Activated CD4-positive, CD25-positive, alpha-beta regulatory T cell treated with anti-CD3 and anti-CD28 coated beads, Interleukin-2, amount 50 U/mL, for 24 hours (primary cell): ENCODE results near the gene IFNLR1.
A peak's percentile ranks its signal among the peaks of the same experiment; 100 is the strongest.

ENCODE experiments used
- ATAC-seq, 2 donors: fragments of 150-1000 bp; cut with Tn5 transposase; one replicate each; pipeline ENCODE4 v1.10.0; 2021; ENCODE audit warnings: mild to moderate bottlenecking in 1 of 2, moderate library complexity in 1 of 2

Gene IFNLR1

DNA sequence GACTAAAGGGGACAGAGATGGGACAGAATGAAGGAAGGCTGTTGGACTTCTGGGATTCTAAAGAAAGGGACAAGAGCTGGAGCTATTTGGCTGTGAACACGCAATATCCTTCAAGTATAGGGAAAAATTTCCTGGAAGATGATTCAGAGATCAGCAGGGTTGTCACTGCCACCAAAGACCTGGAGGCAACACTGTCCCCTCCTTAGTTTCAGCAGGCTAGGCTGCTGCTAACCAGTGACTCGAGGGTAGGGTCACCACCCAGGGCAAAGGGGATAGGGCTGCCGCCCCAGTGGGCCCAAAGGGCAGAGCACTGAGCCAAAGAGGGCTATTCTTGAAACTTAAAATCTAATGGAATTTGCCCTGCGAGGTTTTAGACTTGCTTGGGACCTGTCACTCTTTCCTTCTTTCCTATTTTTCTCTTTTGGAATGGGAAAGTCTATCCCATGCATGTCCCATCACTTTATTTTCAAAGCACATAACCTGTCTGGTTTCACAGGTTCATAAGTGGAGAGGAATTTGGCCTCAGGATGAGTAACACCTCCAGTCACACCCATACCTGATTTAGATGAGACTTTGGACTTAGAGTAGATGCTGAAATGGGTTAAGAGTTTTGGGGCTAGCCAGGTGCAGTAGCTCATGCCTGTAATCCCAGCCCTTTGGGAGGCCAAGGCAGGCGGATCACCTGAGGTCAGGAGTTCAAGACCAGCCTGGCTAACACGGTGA, 11.9 kb downstream of the IFNLR1 start:
- no peak for ATAC-seq

DNA sequence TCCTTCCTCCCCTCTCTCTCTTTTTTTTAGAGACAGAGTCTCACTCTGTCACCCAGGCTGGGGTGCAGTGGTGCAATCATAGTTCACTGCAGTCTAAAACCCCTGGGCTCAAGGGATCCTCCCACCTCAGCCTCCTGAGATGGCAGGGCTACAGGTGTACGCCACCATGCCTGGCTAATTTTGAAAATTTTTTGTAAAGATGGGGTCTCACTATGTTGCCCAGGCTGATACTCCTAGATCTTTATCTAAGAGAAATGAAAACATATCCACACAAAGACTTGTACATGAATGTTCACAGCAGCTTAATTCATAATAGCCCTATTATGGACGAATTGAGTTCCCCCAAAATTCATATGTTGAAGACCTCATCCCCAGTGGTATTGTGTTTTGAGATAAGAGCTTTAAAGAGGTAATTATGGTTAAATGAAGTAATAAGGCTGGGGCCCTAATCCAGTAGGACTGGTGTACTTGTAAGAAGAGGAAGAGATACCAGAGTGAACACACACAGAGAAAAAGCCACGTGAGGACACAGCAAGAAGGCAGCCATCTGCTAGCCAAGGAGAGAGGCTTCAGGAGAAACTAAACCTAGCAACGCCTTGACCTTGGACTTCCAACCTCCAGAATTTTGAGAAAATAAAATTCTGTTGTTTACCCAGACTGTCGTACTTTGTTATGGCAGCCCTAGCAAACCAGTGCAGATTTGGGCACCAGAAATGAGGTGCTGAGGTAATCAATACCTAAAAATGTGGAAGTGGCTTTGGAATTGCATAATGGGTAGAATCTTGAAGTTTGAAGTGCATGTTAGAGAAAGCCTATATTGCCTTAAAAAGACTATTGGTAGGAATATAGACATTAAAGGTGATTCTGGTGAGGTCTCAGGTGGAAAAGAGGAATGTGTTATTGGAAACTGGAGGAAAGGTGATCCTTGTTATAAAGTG, 13.2 kb downstream of the IFNLR1 start:
- no peak for ATAC-seq

DNA sequence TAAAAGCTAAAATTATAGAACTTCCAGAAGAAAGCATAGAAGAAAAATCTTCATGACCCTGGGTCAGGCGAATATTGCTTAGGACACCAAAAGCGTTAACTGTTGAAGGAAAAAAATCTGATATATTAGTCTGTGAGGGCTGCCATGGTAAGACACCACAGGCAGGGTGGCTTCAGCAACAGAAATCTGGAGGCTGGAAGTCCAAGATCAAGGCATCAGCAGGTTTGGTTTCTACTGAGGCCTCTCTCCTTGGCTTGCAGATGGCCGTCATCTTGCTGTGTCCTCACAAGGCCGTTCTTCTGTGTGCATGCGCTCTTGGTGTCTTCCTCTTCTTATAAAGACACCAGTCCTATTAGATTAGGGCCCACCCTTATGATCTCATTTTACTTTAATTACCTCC, 14.5 kb downstream of the IFNLR1 start:
- no peak for ATAC-seq

GRCh38 chr1:24169286-24169685, 17.8 kb downstream of the IFNLR1 start:
- ATAC-seq: no peak

GRCh38 chr1:24168245-24168644, 18.8 kb downstream of the IFNLR1 start:
- ATAC-seq: no peak

GRCh38 chr1:24167008-24167407, 20.1 kb downstream of the IFNLR1 start:
- ATAC-seq: no peak

- ATAC-seq: no peak
Observed at GRCh38 chr1:24165500-24165899, 21.6 kb downstream of the IFNLR1 start.

GRCh38 chr1:24164004-24164403, 23.1 kb downstream of the IFNLR1 start:
- no peak for ATAC-seq

GRCh38 chr1:24162201-24162600, 24.9 kb downstream of the IFNLR1 start:
- ATAC-seq: no peak

DNA sequence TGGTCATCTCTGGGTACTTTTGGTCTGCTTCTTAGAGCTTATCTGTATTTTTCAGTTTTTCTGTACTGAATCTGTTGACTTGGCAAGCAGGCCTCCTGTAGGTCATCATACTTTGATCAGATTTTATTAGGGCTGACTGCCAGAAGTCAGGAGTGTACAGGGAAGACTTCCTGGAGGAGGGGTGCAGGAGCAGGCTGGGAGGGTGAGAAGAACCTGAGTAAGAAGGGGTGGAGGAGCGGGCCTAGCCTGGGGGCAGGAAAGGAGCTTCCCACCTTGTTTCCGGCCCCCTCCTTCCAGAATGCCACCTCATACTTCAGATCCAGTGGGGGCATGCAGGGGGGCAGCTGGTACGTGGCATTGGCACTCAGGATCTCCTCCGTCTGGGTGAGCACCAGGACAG, 25.8 kb downstream of the IFNLR1 start:
- no peak for ATAC-seq

GRCh38 chr1:24159366-24159765, 27.7 kb downstream of the IFNLR1 start:
- no peak for ATAC-seq

- no peak for ATAC-seq
Observed at GRCh38 chr1:24157918-24158481, 29.1 kb downstream of the IFNLR1 start.

- ATAC-seq: no peak
Observed at GRCh38 chr1:24156542-24157260, 30.4 kb downstream of the IFNLR1 start.

GRCh38 chr1:24155011-24155782, 31.9 kb downstream of the IFNLR1 start:
- no peak for ATAC-seq

GRCh38 chr1:24154215-24154614, 32.9 kb downstream of the IFNLR1 start:
- no peak for ATAC-seq

DNA sequence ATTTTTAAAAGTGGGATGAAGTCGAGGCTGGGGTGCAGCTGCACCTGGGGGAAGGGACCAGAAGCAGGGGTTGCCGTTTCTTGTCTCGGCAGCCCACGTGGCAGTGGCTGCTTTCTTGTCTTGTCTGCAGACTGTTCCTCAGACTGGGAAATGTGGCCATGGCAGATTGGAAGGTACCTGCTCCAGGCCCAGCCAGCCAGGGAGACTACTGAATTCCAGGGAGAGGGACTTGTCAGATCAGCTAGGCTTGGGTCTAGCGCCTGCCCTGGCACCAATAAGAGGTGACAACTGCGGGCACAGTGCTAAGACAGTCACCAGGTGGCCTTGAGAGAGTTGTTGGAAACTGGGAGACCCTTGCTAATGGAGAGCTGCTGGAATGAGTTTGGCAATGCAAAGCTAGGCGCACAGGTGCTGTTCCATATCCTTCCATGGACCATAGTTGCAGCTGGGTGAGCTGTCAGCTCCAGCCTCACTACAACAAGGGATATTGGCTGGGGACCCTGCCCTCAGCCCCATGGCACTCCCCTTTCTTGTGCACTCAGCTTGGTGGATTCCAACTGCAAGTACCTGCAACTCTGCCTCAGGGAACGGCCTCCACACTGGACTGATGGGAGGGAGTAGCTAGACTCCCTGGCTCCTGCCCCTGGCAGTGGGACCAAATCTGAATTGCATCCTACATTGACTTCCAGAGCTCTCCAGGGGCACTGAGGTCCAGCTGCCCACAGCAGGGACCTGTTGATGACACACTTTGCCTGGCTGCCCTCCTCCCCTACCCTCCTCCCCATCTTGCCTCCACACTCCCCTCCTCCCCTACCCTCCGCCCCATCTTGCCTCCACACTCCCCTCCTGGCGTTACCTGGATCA, 34.2 kb downstream of the IFNLR1 start:
- ATAC-seq: no peak

DNA sequence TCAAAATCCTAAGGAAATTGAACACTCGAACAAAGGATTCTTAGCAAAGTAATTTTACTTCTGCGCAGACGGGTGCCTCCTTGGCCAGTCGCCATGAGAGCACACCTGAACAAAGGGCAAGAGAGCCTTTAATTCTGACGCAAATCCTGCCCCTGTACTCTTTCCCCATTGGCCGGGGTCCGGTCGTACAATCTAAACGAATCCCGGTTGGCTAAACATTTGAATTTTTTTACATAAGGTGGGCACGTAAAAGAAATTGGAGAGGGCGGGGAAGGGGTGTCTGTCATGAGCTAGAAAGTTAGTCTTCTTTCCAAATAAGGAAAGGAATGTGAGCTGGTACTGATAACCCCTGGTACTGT, 35.9 kb downstream of the IFNLR1 start:
- no peak for ATAC-seq

GRCh38 chr1:24150234-24151174, 36.6 kb downstream of the IFNLR1 start:
- ATAC-seq: peak; percentile 83 to 86

GRCh38 chr1:24149866-24150233, 37.2 kb downstream of the IFNLR1 start:
- peak; percentile 91 to 95 for ATAC-seq

GRCh38 chr1:24147816-24148215, 39.3 kb downstream of the IFNLR1 start:
- no peak for ATAC-seq
